HG03025 (cell line): ENCODE data around the gene LRRD1.
"Not testable (repeated sequence)": the region's sequence is repeated elsewhere in the genome, so short reads cannot be mapped to it uniquely, and the experiment has no call there.

Experiments used
- ATAC-seq: cut with Tn5 transposase; IDR thresholded peaks from one replicate; pipeline ENCODE4 v1.9.1; 2021; ENCODE audit warnings: mild to moderate bottlenecking, moderate library complexity; ENCODE audit not compliant: unreplicated experiment, low FRiP score

The LRRD1 gene

DNA sequence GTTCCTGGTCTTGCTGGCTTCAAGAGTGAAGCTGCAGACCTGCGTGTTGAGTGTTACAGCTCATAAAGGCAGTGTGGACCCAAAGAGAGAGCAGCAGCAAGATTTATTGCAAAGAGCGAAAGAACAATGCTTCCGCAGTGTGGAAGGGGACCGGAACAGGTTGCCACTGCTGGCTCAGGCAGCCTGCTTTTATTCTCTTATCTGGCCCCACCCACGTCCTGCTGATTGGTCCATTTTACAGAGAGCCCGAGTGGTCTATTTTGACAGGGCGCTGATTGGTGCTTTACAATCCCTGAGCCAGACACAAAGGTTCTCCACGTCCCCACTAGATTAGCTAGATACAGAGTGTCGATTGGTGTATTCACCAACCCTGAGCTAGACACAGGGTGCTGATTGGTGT is 36.2 kb downstream of the LRRD1 start:
- ATAC-seq = not testable (repeated sequence)

DNA sequence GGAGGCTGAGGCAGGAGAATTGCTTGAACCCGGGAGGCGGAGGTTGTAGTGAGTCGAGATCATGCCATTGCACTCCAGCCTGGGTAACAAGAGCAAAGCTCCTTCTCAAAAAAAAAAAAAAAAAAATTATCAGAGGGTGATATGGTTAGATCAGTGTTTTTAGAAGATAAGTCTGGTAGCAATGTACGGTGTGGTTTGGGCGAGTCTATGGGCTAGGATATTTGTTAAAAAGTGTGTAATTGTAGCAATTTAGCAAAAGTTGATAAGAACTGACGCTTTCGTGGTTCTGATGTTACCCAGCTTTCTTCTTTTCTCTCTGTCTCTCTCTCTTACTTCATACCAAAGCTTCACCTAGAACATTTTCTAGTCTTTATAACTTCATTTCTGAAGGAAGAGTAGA is 37.8 kb downstream of the LRRD1 start:
- ATAC-seq = no peak

DNA sequence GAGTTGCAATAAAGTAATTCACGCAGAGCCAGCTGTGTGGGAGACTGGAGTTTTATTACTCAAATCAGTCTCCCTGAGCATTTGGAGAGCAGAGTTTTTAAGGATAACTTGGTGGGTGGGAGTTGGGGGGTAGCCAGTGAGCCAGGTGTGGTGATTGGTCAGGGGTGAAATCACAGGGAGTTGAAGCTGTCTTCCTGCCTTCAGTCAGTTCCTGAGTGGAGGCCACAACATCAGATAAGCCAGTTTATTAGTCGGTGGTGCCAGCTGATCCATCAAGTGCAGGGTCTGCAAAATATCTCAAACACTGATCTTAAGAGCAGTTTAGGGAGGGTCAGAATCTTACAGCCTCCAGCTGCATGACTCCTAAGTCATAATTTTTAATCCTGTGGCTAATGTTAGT is 41.4 kb downstream of the LRRD1 start:
- ATAC-seq = no peak

DNA sequence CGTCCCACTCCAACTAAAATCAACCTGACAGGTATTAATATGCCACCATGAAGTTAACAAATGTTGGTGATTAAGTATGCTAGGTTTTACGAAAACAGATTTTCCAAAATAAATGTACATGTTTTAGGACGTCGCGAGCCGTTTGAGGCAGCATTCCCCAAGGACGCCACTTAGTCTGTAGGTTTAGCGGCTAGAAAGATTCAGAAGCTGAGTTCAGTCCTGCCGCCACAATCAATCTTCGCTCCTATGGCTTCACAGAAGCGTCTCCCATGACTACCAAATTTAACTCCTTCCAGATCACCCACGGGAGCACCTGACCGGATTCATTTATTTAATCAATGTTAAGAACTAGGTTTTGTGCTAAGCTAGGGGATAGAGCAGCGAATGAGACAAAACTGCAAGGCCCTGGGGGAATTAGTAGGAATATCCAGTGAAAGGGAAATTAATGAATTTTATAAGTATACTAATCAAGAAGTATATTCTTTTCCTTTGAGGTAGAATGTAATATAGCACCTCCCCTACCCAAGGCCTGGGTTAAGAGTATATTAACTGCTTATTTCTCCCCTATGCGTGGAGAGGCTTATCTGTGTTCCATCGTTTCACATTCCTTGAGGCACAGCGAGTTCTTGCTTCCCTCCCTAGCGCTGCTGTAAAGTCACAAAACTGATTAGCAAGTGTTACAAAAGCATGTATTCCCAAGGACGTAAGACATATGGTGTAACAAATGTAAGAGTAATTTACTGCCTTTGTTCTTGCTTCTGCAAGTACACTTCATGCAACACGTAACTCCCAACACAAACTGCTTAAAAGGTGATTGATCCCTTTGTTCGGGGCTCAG is 43.7 kb downstream of the LRRD1 start:
- no peak for ATAC-seq

DNA sequence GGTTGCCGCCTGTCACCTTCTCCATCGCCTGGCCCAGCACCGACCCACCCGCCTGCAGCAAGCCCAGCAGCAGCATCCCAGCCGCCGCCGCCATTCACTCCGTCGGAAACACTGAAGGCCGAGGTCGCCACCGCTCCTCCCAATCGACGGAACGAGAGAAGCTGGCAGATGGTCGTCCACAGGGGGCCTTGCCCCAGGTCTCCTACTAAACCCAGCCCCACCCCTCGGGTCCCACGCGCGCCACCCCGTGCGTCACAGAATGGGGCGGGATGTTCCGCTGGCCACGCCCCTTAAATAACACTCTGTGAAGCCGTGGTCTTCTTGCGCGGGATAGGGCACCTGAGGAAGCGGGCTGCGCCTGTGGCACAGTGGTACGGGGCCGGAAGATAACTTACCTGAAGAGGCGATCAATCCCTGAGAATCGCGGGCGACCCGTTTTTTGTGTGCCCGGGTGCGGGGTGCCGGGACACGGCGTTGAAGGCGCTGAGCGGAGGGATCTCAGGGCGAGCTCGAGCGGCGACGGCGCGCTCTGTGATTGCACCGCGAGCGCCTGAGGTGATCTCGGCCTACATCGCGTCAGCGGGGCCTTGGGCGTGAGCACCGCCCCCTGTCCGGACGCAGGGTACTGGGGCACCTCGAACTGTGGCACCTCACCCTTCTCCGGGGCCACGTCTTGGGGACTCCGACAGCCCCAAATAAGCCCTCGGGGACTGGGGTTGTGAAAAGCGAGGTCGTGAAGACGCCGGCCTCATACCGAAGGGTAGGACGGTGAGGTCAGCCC is 44.5 kb downstream of the LRRD1 start, which contains the start of gene CYP51A1:
Gene CYP51A1, minus strand, starts transcription at position 207 of the 781 bp plus-strand sequence. Its CDS starts 113 bp downstream, at position 94.
- ATAC-seq = peak; percentile 86

DNA sequence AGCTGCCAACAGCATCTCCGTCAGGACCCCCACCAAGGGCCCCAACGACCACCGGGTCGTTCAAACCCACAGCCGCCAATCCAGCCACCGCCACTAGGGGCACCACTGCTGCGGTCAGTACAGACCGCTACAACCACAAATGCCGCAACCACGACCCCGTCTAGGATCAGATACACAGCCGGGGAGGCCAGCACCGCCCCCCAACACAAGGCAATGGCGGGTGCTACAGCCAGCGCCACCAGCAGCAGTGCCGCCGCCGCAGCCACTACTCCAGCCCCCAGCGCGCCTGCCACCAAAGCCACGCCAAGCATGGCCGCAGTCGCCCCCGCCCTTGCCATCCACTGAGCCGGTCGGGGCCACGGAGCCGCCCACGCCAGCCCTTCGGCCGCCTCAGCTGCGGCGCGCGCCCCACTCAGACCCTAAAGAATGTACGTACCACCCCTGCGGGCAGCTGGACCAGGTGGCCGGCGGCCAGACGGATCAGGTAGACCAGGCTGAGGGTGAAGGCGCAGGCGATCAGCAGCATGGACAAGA is 45.1 kb downstream of the LRRD1 start:
- ATAC-seq = peak; percentile 33

DNA sequence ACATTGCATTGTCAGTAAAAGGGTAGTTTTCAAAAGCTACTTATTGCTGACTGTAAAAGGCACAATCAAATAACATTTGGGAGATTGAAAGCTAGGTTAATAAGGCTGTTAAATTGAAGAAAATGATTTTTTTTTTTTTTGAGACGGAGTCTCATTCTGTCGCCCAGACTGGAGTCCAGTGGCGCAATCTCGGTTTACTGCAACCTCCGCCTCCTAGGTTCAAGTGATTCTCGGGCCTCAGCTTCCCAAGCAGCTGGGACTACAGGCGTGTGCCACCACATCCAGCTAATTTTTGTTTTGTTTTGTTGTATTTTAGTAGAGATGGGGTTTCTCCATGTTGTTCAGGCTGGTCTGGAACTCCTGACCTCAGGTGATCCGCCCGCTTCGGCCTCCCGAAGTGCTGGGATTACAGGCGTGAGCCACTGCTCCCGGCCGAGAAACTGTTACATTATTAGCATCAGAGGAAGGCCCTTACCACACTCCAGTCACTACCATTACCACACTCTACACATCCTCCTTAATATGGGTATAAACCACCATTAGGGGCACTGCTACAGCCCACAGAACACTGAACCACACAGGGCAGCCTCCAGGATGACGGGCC is 45.7 kb downstream of the LRRD1 start:
- peak; percentile 21 for ATAC-seq

DNA sequence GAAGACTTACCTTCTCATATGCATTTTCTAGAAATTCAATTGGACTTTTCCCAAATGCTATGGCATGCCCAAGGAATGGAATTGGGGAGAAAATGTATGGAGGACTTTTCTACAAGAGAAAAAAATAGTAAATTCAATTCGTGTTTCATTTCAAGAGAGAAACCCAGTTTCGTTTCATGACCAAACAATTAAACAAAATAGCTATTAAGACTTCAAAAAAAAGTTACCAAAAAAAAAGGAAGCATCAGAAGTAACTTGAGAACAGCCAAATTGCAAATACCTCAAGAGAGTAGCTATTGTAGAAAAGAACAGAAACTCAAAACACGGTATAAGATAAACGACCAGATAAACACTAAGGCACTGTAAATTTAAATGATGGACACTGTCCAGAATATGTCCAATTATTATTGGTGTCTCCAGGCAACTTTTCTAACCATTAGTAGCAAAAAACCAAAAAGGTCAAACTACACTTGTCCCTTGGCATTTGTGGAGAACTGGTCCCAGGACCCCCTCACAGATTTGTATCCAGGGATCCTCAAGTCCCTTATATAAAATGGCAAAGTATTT is 47.1 kb downstream of the LRRD1 start:
- ATAC-seq = no peak

DNA sequence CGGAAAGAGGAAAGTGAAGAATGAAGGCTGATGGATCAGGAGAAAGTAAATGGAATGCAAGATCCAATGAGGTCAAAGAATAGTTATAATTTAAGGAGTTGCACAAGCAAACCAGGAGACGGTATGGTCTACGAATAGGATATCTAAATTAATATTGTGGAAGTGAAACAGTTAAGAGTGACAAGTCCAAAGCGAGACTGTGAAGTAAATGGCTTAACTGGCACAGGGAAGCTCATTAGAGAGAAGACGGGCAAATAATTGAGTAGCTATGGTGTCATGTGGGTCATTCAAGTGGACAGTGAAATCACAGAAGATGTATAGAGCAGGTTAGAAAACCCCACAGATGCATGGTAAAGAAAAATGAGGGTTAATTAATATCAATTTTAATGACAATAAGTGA is 47.8 kb downstream of the LRRD1 start:
- no peak for ATAC-seq

DNA sequence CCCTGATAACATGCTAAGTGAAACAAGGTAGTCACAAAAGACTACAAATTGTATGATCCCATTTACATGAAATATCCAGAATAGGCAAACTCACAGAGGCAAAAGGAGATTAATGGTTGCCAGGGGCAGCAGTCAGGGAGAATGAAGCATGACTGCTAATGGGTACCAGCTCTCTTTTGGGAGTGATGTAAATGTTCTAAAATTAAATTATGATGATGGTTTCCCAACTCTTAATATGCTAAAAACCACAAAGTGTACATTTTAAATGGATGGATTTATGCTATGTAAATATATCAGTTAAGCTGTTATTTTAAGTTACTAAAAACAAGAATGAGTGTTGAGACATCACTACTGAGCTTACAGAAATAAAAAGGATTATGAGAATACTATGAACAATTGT is 57.3 kb downstream of the LRRD1 start:
- no peak for ATAC-seq

DNA sequence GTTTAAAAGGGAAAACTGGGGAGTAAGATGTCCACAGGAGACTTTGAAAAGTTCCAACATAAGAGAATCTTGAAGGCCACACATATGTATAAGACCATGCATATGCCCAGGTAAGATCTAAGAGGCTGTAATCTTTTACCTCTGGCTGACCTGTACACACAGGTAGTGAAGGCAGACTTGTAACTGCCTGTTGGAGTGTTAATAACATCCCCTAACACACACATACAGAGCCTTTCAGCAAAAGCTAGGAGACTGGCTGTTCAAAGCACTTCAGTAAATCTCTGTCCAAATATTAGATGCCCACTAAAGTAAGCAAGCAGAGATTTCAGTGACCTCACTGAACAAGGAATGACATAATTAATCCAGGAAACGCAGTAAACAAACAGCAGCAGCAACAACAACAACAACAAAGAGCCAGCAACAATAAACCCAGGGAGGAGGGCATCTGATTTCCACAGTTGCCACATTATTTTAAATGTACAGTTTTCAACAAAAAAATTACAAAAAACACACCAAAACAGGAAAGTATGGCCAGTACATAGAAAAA is 59.7 kb downstream of the LRRD1 start:
- ATAC-seq = no peak

DNA sequence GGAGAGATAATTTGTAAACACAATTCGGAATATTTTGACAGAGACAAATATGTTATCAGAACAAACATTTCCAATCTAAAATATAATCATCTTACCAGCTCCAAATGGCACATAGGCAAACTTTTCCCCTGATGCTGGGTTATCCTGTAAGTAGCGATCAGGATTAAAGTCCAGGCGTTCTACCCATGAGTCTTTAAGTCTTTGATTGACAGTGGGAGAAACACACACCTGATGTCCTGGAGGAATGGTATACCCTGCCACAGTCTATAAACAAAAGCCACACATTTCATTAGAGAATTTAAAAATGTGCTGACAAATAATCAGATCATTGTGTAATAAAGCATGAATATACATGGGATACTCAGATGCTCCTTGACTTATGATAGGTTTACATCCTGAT is 62.0 kb downstream of the LRRD1 start:
- ATAC-seq = no peak

DNA sequence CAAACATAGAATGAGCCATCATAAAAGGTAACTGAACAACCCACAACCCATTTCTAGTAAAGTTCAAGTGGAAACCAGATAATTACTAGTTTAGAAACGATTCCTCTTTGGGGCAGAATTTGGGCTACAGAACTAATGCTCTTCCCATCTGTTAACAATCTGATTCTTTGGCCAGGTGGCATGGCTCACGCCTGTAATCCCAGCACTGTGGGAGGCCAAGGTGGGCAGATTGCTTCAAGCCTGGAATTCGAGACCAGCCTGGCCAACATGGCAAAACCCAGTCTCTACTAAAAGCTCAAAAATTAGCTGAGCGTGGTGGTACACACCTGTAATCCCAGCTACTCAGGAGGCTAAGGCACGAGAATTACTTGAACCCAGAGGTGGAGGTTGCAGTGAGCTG is 63.1 kb downstream of the LRRD1 start:
- ATAC-seq = no peak

DNA sequence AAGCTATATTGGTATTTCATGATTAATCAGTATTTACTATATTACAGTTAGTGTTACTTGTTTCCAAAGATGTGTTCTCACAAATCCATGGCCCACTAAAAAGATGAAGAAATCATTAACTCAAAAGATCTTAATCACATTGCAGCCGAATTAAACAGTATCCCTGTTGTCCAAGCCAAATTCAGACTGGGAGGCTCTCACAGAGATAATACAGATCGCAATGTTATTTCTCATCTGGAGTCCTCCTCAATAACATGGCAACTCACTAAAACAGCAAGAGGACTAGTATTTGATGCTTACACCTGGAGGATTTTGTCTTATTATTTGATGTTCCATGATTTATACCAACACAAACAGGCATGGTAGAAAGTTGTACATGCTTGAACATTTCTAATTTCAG is 68.1 kb downstream of the LRRD1 start:
- ATAC-seq = no peak

DNA sequence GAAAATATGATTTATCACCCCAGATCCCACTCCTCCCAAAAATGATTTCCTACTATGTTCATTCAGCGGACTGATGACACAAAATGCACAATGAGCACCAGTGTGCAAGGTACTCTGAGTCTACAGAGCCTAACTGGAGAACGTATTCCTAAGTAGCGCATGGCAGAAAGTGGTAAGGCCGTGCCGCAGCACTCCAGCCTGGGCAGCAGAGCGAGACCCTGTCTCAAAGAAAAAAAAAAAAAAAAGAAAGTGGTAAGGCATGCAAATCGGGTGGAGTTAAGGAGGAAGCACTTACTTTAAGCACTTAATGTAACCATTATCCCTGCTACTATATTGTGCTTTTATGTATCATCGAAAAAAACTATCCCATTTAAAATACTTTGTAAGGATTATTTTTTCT is 70.1 kb downstream of the LRRD1 start:
- no peak for ATAC-seq

DNA sequence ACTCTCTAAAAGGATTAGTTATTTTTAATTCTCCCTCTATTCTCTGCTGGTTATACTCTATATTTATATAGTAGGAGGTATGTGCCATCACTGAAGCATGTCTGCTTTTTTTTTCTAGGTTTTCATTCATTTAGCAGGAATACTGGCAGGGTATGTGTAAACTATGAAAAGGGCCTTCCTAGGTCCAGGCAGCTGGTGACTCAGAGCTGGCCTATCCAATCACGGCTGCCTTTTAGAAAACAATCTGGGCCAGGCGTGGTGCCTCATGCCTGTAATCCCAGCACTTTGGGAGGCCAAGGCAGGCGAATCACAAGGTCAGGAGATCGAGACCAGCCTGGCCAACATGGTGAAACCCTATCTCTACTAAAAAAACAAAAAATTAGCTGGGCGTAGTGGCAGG is 76.1 kb downstream of the LRRD1 start:
- ATAC-seq = not testable (repeated sequence)

DNA sequence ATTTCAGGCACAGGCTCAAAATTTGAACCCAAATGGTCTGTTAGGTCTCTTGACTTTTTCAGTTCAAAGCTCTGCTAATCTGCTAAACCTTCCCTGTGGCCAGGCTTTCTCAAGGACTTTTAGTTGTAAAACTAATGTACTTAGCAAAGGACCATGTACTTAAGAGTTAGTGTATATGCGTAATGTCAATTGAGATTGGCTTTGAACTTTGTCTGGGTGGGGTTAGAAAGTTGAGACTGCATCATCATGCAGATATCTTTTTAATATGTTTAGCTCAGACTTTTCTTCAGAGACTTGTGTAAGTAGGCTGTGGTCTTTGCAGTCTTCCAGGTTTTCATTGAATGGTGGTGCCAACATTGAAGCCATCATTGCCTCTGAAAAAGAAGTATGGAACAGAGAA is 78.4 kb downstream of the LRRD1 start:
- ATAC-seq = no peak

DNA sequence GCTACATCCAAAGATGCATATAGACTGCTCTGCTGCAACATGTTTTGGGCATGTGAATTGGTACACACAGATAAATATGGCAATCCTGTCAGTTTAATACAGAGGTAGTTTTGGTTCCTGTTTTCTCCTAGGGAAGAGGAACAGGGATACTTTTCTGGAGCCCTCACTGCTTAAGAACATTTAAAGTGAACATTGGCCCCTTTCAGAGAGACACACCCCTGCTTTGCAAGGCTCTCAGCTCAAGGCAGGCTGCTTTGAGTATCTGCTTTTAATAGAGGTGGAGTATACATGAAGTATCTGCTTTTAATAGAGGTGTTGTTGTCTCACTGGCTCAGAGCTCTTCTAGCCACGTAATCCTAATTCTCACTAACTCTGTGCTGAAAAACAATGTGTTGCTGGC is 83.6 kb downstream of the LRRD1 start:
- no peak for ATAC-seq
